Esophagus (tissue), 2 donors: Measurements from ENCODE around the gene EPHB1. TPM values are rescaled to one million over a fixed set of nuclear protein-coding genes. Genes with fewer than 3 reads are reported as not detected.
"Not testable (repeated sequence)": the region's sequence is repeated elsewhere in the genome, so short reads cannot be mapped to it uniquely, and the experiment has no call there.

ENCODE experiments used
- H3K27ac ChIP-seq, 2 donors: one replicate each; pipeline ENCODE4 v1.5.1; 2013; ENCODE audit warnings: low read depth in 2 of 2, mild to moderate bottlenecking in 2 of 2, inconsistent platforms in 1 of 2, low read length in 1 of 2, moderate library complexity in 1 of 2
- H3K27me3 ChIP-seq, 2 donors: one replicate each; pipeline ENCODE4 v1.6.1; 2013; ENCODE audit warnings: low read length in 2 of 2, control low read depth in 1 of 2, mild to moderate bottlenecking in 1 of 2; ENCODE audit not compliant: insufficient read depth in 2 of 2, control insufficient read depth in 1 of 2
- H3K36me3 ChIP-seq, 2 donors: one replicate each; pipeline ENCODE4 v1.6.1; 2013; ENCODE audit warnings: low read length in 1 of 2; ENCODE audit not compliant: control insufficient read depth in 2 of 2, insufficient read depth in 2 of 2
- H3K4me1 ChIP-seq, 2 donors: one replicate each; pipeline ENCODE4 v1.6.1; 2013; ENCODE audit warnings: low read length in 1 of 2; ENCODE audit not compliant: control insufficient read depth in 2 of 2, insufficient read depth in 2 of 2
- H3K4me3 ChIP-seq, 2 donors: one replicate each; pipeline ENCODE4 v1.5.1; 2013; ENCODE audit warnings: low read length in 2 of 2, mild to moderate bottlenecking in 2 of 2, low read depth in 1 of 2, moderate library complexity in 1 of 2
- H3K9me3 ChIP-seq, 2 donors: one replicate each; pipeline ENCODE4 v1.6.1; 2013; ENCODE audit warnings: mild to moderate bottlenecking in 2 of 2, low read depth in 1 of 2, low read length in 1 of 2, moderate library complexity in 1 of 2; ENCODE audit not compliant: control insufficient read depth in 2 of 2, insufficient read depth in 1 of 2
- WGBS, 2 donors: extraction: QIAGEN DNeasy Blood & Tissue Kit; methylation state at CpG; one replicate each; pipeline ENCODE4 v1.1.7; 2013; 5-methylcytosine and 5-hydroxymethylcytosine counted together
- polyA plus RNA-seq, 2 donors: library from polyadenylated mRNA; stranded (reverse); fragments of 200-250 nt; gene quantifications; one replicate each; pipeline ENCODE4 v1.2.3, GENCODE V29; 2013
- donor health status: healthy with polysubstance abuse.
- donor health status: Bipolar disorder and iron deficiency.

Gene EPHB1
- polyA plus RNA-seq, 2 donors: 0.04 to 0.38 TPM

DNA sequence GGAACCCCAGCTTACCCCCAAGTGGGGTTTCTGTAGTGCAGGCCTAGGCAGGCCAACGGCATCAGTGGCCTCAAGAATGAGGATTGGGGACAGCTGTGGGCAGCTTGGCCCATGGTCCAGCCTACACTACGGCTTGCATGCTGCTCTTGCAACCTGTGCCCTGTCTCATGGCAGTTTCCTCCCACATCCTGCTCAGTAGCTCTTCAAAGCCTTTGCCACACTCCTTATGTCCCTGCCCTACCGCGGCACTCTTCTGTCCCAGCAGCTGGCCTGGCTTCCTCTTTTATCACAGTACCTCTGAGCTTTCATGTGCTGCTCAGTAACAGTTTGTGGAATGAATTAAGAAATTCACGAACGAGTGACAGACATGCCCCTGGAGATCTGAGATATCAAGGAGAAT, 431.0 kb downstream of the EPHB1 start:
- Histone ChIP-seq H3K27ac (no peak overlapping the region), H3K4me3 (no peak overlapping the region), H3K9me3 (no peaks in the 10 kb centered on the region), H3K27me3 (no peaks in the 10 kb centered on the region), H3K4me1 (peaks cover 0 to 4% of the 10 kb centered on the region in 2 donors), H3K36me3 (no peaks in the 10 kb centered on the region)
- WGBS, 2 donors: 73 to 78% methylated on average over 6 of the region's 6 CpGs

- Histone ChIP-seq H3K27me3 (no peaks in the 10 kb centered on the region), H3K9me3 (no peaks in the 10 kb centered on the region), H3K4me1 (peaks cover 0 to 4% of the 10 kb centered on the region in 2 donors), H3K27ac (no peak overlapping the region), H3K4me3 (no peak overlapping the region), H3K36me3 (no peaks in the 10 kb centered on the region)
- 55 to 65% methylated on average over 3 of the region's 3 CpGs for WGBS, 2 donors
These were observed 433.1 kb downstream of the EPHB1 start for GRCh38 chr3:135228201-135228600.

- 17 to 21% methylated on average over 5 of the region's 5 CpGs for WGBS, 2 donors
- Histone ChIP-seq H3K27me3 (no peaks in the 10 kb centered on the region), H3K36me3 (no peaks in the 10 kb centered on the region), H3K4me3 (no peak overlapping the region), H3K27ac (no peak overlapping the region), H3K4me1 (peaks cover 0 to 4% of the 10 kb centered on the region in 2 donors), H3K9me3 (no peaks in the 10 kb centered on the region)
These were observed 434.0 kb downstream of the EPHB1 start for GRCh38 chr3:135229018-135229495.

GRCh38 chr3:135231737-135232136, 436.7 kb downstream of the EPHB1 start:
- Histone ChIP-seq H3K27ac (no peak overlapping the region), H3K27me3 (no peaks in the 10 kb centered on the region), H3K4me3 (no peak overlapping the region), H3K9me3 (no peaks in the 10 kb centered on the region), H3K4me1 (peaks cover 0 to 4% of the 10 kb centered on the region in 2 donors), H3K36me3 (no peaks in the 10 kb centered on the region)
- WGBS, 2 donors: 42 to 49% methylated on average over 2 of the region's 2 CpGs

GRCh38 chr3:135232226-135232625, 437.2 kb downstream of the EPHB1 start:
- Histone ChIP-seq H3K27me3 (no peaks in the 10 kb centered on the region), H3K9me3 (no peaks in the 10 kb centered on the region), H3K4me1 (peaks cover 0 to 4% of the 10 kb centered on the region in 2 donors), H3K36me3 (no peaks in the 10 kb centered on the region), H3K4me3 (no peak overlapping the region), H3K27ac (no peak overlapping the region)
- whole genome bisulfite sequencing, 2 donors: 79 to 86% methylated on average over 2 of the region's 2 CpGs

- not testable (repeated sequence) for H3K27me3 ChIP-seq, H3K9me3 ChIP-seq, H3K4me3 ChIP-seq, H3K4me1 ChIP-seq, H3K36me3 ChIP-seq, H3K27ac ChIP-seq
- 85 to 88% methylated on average over 3 of the region's 3 CpGs for WGBS, 2 donors
These were observed 438.4 kb downstream of the EPHB1 start for GRCh38 chr3:135233476-135233875.

DNA sequence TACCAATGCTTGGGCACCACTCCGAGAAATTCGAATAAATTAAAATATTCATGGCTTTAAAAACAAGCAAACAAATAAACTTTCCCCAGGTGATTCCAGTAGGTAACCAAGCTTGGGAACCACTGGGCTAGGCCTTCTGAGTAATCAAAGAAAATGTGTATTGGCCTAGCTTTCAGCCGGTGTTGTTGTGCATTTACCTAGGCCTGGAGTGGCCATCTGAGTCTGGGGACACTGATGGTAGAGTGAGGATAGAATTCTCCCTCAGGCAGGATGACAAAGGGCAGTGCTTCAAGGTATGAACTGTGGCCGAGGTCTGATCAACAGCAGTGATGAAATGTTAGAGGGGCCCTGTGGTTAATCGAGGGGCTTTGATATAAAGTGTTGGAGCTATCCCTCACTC, 440.5 kb downstream of the EPHB1 start:
- H3K27me3 ChIP-seq: no peaks in the 10 kb centered on the region
- H3K9me3 ChIP-seq: no peaks in the 10 kb centered on the region
- H3K27ac ChIP-seq: no peak overlapping the region
- H3K4me3 ChIP-seq: no peak overlapping the region
- H3K36me3 ChIP-seq: no peaks in the 10 kb centered on the region
- H3K4me1 ChIP-seq: no peaks in the 10 kb centered on the region
- WGBS, 2 donors: 87 to 92% methylated on average over 5 of the region's 5 CpGs

GRCh38 chr3:135237371-135238143, 442.5 kb downstream of the EPHB1 start:
- H3K9me3 ChIP-seq: no peaks in the 10 kb centered on the region
- 60 to 64% methylated on average over 3 of the region's 3 CpGs for WGBS, 2 donors
- no peak overlapping the region for H3K27ac ChIP-seq
- H3K27me3 ChIP-seq: no peaks in the 10 kb centered on the region
- H3K36me3 ChIP-seq: no peaks in the 10 kb centered on the region
- H3K4me3 ChIP-seq: no peak overlapping the region
- no peaks in the 10 kb centered on the region for H3K4me1 ChIP-seq

DNA sequence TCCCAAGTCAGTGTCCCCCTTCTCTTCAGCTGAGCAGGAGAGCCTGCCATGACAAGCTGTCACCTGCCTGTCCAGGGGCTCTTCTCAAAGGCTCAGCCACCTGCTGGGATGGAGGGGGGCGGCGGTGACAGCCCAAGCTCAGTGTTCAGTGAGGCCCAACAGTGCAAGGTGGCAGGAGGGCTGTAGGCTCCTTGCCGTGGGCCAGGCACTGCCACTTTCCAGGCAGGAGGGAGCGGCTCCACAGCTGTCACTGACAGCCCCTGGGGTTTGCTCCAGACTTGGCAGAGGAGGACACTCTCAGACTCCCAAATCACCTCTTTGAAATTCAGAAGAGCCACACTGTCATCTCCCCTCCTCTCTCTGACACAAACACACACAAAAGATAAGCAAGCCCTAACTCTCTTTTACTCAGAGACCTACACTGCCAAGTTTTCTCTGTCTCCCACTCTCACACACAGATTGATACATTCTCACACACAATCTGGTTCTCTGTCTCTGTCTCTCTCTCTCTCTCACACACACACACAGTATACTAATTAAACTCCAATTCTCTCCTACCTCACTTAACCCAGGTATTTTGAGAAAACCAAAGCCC, 443.3 kb downstream of the EPHB1 start:
- Histone ChIP-seq H3K27me3 (no peaks in the 10 kb centered on the region), H3K4me3 (no peak overlapping the region), H3K9me3 (no peaks in the 10 kb centered on the region), H3K4me1 (no peaks in the 10 kb centered on the region), H3K36me3 (no peaks in the 10 kb centered on the region), H3K27ac (no peak overlapping the region)
- 57 to 73% methylated on average over 4 of the region's 4 CpGs for WGBS, 2 donors
